Activated CD4-positive, CD25-positive, alpha-beta regulatory T cell treated with anti-CD3 and anti-CD28 coated beads, Interleukin-2, amount 50 U/mL, for 24 hours (primary cell): ENCODE measurements around the gene ANKRD55.
"Not testable (repeated sequence)": the region's sequence is repeated elsewhere in the genome, so short reads cannot be mapped to it uniquely, and the experiment has no call there.

Source experiments
- ATAC-seq, 2 donors: fragments of 150-1000 bp; cut with Tn5 transposase; one replicate each; pipeline ENCODE4 v1.10.0; 2021; ENCODE audit warnings: mild to moderate bottlenecking in 1 of 2, moderate library complexity in 1 of 2

Gene ANKRD55

GRCh38 chr5:56166671-56167385 lies 66.3 kb downstream of the ANKRD55 start:
- no peak for ATAC-seq

- no peak for ATAC-seq
These were observed 68.8 kb downstream of the ANKRD55 start for GRCh38 chr5:56164376-56164775.

- ATAC-seq, result no peak
These were observed 71.2 kb downstream of the ANKRD55 start for GRCh38 chr5:56161927-56162326.

GRCh38 chr5:56161439-56161823 lies 71.7 kb downstream of the ANKRD55 start:
- no peak for ATAC-seq

GRCh38 chr5:56160723-56161438 lies 72.2 kb downstream of the ANKRD55 start:
- ATAC-seq, result no peak

GRCh38 chr5:56159521-56159947 lies 73.6 kb downstream of the ANKRD55 start:
- ATAC-seq, result no peak

- no peak for ATAC-seq
These were observed 74.7 kb downstream of the ANKRD55 start for GRCh38 chr5:56158331-56158960.

GRCh38 chr5:56157191-56157621 lies 75.9 kb downstream of the ANKRD55 start:
- ATAC-seq, result not testable (repeated sequence)

GRCh38 chr5:56156585-56157190 lies 76.4 kb downstream of the ANKRD55 start:
- peak; percentile 73 to 83 for ATAC-seq

- peak; percentile 9 to 12 for ATAC-seq
These were observed 77.0 kb downstream of the ANKRD55 start for GRCh38 chr5:56155992-56156584.

- ATAC-seq, result peak in 1 of 2 donors; percentile 33
These were observed 78.2 kb downstream of the ANKRD55 start for GRCh38 chr5:56154732-56155484.

- ATAC-seq, result no peak
These were observed 80.7 kb downstream of the ANKRD55 start for GRCh38 chr5:56152437-56152836.

- ATAC-seq, result not testable (repeated sequence)
These were observed 82.4 kb downstream of the ANKRD55 start for GRCh38 chr5:56150756-56151155.

- peak; percentile 75 to 82 for ATAC-seq
These were observed 84.6 kb downstream of the ANKRD55 start for GRCh38 chr5:56148453-56148971.

GRCh38 chr5:56147659-56148230 lies 85.4 kb downstream of the ANKRD55 start:
- no peak for ATAC-seq

GRCh38 chr5:56147106-56147505 lies 86.0 kb downstream of the ANKRD55 start:
- ATAC-seq, result no peak

GRCh38 chr5:56146674-56147073 lies 86.5 kb downstream of the ANKRD55 start:
- no peak for ATAC-seq

- ATAC-seq, result no peak
These were observed 87.6 kb downstream of the ANKRD55 start for GRCh38 chr5:56145511-56145910.

GRCh38 chr5:56145106-56145505 lies 88.0 kb downstream of the ANKRD55 start:
- no peak for ATAC-seq

GRCh38 chr5:56144211-56144610 lies 88.9 kb downstream of the ANKRD55 start:
- no peak for ATAC-seq

GRCh38 chr5:56143373-56143714 lies 89.8 kb downstream of the ANKRD55 start:
- ATAC-seq, result no peak
